GM21515 (cell line): Measurements from ENCODE around the gene ITGAV.

Experiments used
- ATAC-seq: cut with Tn5 transposase; IDR thresholded peaks from one replicate; pipeline ENCODE4 v1.9.1; 2021; ENCODE audit not compliant: unreplicated experiment

ITGAV gene

DNA sequence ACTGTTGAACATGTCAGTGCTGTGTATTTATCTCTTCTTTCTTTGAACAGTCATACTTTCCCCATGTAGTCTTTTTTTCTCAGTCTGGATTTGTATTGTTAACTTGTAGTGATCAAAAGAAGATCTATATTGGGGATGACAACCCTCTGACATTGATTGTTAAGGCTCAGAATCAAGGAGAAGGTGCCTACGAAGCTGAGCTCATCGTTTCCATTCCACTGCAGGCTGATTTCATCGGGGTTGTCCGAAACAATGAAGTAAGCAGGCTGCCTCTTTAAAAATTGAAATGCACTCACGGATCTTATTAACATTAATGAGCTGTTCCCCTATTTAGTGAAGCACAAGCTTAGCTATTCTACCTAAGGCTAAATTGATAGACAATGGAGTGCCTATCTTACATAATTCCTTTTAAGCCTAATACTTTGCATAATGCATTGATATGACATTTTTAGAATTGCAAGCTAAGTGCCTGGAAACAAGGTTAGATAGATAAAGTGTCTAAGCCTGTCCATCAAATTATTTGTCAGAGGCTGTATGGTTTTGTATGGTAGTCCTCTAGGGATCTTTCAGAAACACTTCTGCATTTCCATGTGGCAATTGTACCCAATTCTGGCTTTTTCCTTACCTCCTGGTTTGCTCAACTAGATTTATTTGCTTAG is 74.7 kb downstream of the ITGAV start:
- ATAC-seq = no peak

DNA sequence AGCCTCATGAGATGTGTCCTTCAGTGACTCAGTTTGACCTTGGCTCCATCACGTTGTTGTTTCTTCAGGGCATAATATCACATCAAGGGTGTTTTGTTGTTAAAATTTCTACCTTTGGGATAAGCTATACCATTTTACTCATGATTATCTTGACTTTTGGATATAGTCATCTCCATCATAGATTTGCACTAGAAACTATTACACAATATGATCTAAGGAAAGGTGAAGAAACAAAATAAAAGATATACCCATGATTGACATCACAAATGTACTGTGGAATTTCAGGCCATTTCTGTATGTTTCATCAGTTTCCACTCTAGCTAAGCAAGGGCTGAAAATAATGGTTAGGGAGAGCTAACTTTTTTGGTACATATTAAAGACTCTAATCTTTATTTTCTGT is 79.3 kb downstream of the ITGAV start:
- no peak for ATAC-seq

- ATAC-seq = no peak
Measured at GRCh38 chr2:186670831-186671230, 81.0 kb downstream of the ITGAV start.

- no peak for ATAC-seq
Measured at GRCh38 chr2:186675380-186675779, 85.5 kb downstream of the ITGAV start.

DNA sequence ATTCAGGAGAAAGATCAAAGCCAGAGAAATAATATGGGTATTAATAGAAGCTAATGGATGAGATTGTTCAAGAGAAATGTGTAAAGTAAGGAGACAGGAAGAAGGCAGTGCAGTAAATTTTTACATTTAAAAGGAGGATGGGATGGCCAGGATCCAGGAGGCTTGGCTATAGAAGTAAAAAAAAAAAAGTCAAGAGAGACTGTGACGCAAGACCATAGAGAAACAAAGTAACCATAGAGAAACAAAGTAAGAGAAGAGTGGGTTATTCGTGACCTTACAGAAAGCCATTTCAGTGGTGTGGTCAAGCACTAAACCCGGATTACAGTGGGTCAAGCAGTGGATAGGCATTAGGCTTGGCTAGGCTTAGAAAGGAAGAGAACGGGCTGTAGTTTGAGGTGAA is 93.5 kb downstream of the ITGAV start:
- no peak for ATAC-seq

GRCh38 chr2:186687807-186688211 is 98.0 kb downstream of the ITGAV start:
- no peak for ATAC-seq

GRCh38 chr2:186688813-186689212 is 99.0 kb downstream of the ITGAV start:
- no peak for ATAC-seq

- ATAC-seq = no peak
Measured at GRCh38 chr2:186690786-186691185, 100.9 kb downstream of the ITGAV start.

DNA sequence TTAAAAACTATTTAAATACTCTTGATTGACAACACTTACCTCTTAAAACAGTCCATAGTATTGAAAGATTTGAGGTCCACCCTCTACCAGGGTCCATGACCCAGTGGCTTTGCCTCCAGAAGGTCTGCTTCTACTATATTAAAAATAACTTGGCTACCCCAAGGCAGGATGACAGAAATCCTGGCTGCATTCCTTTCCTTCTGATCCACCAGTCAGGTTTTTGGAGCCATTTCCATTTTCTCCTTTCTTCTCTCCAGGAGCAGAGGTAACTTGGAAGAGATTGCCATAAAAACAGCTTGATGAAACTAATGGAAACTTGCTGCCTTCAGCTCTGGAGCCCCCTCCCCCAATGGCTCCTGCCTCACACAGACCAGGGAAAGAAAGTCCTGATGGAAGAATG is 101.4 kb downstream of the ITGAV start:
- no peak for ATAC-seq

- ATAC-seq = no peak
Measured at GRCh38 chr2:186691900-186692299, 102.0 kb downstream of the ITGAV start.

GRCh38 chr2:186693446-186693832 is 103.6 kb downstream of the ITGAV start:
- no peak for ATAC-seq

GRCh38 chr2:186695081-186695756 is 105.4 kb downstream of the ITGAV start:
- no peak for ATAC-seq

- no peak for ATAC-seq
Measured at GRCh38 chr2:186696290-186696689, 106.4 kb downstream of the ITGAV start.

- no peak for ATAC-seq
Measured at GRCh38 chr2:186696804-186697203, 106.9 kb downstream of the ITGAV start.

DNA sequence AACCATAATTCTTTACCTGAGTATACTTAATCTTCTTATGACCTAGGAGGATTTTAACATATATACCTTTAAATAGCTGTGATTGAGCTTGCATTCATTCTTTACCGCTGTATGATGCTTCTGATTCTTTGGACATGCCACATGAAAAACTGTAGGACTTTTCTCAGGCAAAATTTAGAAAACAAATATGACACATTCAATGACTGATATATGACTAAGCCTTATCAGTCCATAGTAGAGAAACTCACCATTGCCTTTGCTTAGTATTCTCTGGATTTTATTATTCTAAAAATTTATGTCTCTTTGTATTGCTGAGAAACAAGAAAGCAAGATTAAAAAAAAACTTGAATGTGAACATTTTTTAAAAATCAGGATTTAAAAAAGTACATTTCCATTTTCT is 107.7 kb downstream of the ITGAV start:
- no peak for ATAC-seq

DNA sequence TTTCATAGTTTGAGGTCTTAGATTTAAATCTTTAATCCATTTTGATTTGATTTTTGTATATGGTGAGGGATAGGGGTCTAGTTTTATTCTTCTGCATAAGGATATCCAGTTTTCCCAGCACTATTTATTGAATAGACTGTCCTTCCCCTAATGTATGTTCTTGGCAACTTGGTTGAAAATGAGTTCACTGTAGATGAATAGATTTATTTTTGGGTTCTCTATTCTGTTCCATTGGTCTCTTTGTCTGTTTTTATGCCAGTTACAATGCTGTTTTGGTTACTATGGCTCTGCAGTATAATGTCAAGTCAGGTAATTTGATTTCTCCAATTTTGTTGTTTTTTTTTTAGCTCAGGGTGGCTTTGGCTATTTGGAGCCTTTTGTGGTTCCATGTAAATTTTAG is 109.9 kb downstream of the ITGAV start:
- ATAC-seq = no peak

- no peak for ATAC-seq
Measured at GRCh38 chr2:186702006-186702405, 112.2 kb downstream of the ITGAV start.

DNA sequence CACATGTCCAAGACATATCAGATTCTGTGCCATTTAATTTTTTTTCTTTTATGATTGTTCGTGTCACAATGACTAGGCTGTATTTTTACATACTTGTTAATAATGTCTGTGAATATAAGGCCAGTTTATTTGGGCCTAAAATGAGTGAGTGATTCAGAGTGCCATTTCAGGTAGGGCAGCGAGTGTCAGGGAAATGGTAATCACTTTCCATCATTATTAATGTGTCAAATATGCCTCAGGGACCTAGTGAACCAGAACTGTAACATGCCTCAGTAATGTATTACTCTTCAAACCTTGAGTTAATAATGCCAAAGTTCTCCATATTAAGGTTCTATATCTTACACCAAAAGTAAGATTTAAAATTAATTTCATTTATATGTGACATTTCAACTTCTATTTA is 112.6 kb downstream of the ITGAV start:
- no peak for ATAC-seq

- ATAC-seq = no peak
Measured at GRCh38 chr2:186704897-186705296, 115.0 kb downstream of the ITGAV start.

GRCh38 chr2:186709529-186710450 is 119.9 kb downstream of the ITGAV start:
- no peak for ATAC-seq

DNA sequence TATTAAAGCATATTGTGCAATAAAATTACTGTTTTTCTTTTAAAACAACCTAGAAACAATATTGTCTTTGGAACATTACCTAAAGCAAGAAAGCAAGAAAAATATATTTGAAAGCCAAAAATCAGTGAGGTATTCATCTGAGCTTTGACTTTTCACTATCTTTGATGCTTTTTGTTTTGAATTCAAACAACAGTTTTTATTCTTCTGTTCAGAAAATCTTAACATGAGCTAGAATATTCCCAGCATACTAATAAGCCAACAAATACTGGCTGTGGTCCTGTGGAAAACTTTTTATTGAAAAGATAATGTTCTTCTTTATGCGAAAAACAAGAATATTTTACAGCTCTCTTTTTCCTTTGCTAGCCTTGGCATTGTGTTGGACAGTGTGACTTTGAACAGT is 123.8 kb downstream of the ITGAV start:
- no peak for ATAC-seq

DNA sequence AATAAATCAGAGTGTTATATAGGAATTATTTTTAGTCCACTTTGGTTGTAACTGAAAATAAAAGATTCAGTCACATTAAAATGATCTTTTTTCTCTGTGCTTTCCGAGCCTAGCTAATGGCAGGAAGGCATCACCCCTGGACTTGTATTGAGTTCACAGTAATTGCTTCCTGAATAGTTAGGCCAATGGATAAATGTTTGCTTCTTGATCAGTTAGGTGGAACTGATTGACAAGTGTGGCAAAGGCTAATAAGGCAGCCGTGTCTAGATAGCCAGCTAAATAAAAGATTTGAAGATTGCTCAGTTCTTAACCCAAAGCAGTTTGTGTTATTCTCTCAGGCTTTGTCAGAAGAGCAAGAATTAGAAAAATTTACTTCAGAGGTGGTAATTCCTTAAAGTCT is 124.8 kb downstream of the ITGAV start:
- ATAC-seq = no peak
